BJ (cell line): Measurements from ENCODE around the gene TALDO1. TPM values are rescaled to one million over a fixed set of nuclear protein-coding genes. Genes with fewer than 3 reads are reported as not detected.

Experiments used
- CTCF ChIA-PET: fragments of 350-600 bp; formaldehyde crosslinking; extraction: SDS; loops from one replicate; lab custom pipeline; 2021; ENCODE audit warnings: antibody characterized with exemption, inconsistent platforms; lab: Yijun Ruan, JAX
- POLR2A ChIA-PET: fragments of 300-600 bp; sonication (Branson Sonifier 250); formaldehyde crosslinking; extraction: SDS; loops from one replicate; lab custom pipeline; 2021; ENCODE audit warnings: antibody characterized with exemption; lab: Charles Lee
- DNase-seq: peaks from one replicate; pipeline ENCODE4 v3.0.0-alpha.2; 2011; ENCODE audit warnings: low read depth
- H3K27me3 ChIP-seq: 2 replicates; pipeline ENCODE4 v1.6.0; 2011; ENCODE audit warnings: low read length; ENCODE audit not compliant: control insufficient read depth, insufficient read depth
- H3K36me3 ChIP-seq: 2 replicates; pipeline ENCODE4 v1.5.1; 2011; ENCODE audit warnings: low read length; ENCODE audit not compliant: control insufficient read depth, insufficient read depth
- H3K4me3 ChIP-seq: 2 replicates; pipeline ENCODE4 v1.5.1; 2011; ENCODE audit warnings: low read depth, mild to moderate bottlenecking, control low read depth, low read length
- CTCF ChIP-seq: IDR thresholded peaks from 2 replicates; pipeline ENCODE4 v1.5.1; 2011; ENCODE audit warnings: low read depth, mild to moderate bottlenecking, control low read depth, inconsistent platforms, low read length, moderate library complexity; ENCODE audit not compliant: insufficient read depth
- polyA plus RNA-seq: library from polyadenylated mRNA; depleted of rRNA; stranded (reverse); fragments of >200 nt; gene quantifications from 2 replicates; pipeline ENCODE4 v1.2.3, GENCODE V29; 2011

The TALDO1 gene
- polyA plus RNA-seq, 1 experiment: 278 TPM

- POLR2A ChIA-PET: interaction anchor here (0.5 kb wide), 1 partner anchor 82 kb away, joined by 4 read pairs; the partner anchor contains the start of gene RPLP2
- peaks cover 2% of the 10 kb centered on the region; the same call in 1 of the 2 replicates for H3K36me3 ChIP-seq
- CTCF ChIA-PET: interaction anchor here (0.9 to 6.9 kb wide), 25 partner anchors 8 to 172 kb away, joined by 3 to 43 read pairs (median 8); partner anchors contain the start of genes DEAF1, EPS8L2, TALDO1 and TMEM80
- no peak overlapping the region for H3K4me3 ChIP-seq
- no peak for TF ChIP-seq CTCF
- no peak for DNase-seq
- no peaks in the 10 kb centered on the region for H3K27me3 ChIP-seq
Observed at GRCh38 chr11:727281-727701, 20.0 kb upstream of the TALDO1 start.

- peaks cover 1% of the 10 kb centered on the region for H3K27me3 ChIP-seq
- CTCF ChIA-PET: interaction anchor here (0.9 to 6.9 kb wide), 30 partner anchors 9 to 173 kb away, joined by 3 to 43 read pairs (median 6); partner anchors contain the start of genes DEAF1, TALDO1 and TMEM80
- DNase-seq: peak; percentile 32
- peaks cover 2% of the 10 kb centered on the region; the same call in 1 of the 2 replicates for H3K36me3 ChIP-seq
- POLR2A ChIA-PET: interaction anchor here (0.5 kb wide), 1 partner anchor 33 kb away, joined by 7 read pairs; the partner anchor contains the start of gene TMEM80
- H3K4me3 ChIP-seq: no peak overlapping the region
- TF ChIP-seq CTCF: peak; percentile 100
Observed at GRCh38 chr11:727859-728748, 19.2 kb upstream of the TALDO1 start.

DNA sequence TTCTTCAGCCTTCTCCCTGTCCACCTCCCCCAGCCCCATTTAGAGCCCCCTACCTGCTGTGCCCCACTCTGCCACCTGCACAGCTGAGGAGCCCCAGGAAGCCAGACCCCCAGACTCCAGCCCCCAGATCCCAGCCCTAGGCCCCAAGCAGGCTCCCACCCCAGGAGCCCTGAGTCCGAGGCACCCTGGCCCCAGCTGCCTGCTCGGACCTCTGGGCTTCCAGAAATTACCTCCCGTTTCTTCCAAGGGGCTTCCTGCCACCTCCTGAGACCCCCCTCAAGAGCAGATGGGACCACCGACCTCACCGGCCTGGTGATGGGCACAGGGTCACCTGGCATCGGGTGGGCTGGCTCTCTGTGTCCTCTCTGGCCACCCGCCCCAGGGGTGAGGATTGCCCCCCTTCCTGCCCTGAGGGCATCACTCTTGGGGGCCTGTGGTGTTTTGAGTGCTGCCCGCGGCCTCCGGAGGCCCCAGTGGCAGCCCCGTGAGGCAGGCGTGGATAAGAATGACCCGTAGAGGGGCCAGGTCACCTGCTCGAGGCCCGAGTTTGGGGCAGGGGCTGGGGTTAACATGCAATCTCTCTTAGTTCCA is 18.3 kb upstream of the TALDO1 start:
- CTCF ChIA-PET: interaction anchor here (1.0 to 6.9 kb wide), 19 partner anchors 9 to 174 kb away, joined by 3 to 43 read pairs (median 9); partner anchors contain the start of genes DEAF1, TALDO1 and TMEM80
- Histone ChIP-seq H3K4me3 (no peak overlapping the region), H3K27me3 (peaks cover 1% of the 10 kb centered on the region), H3K36me3 (peaks cover 2% of the 10 kb centered on the region; the same call in 1 of the 2 replicates)
- POLR2A ChIA-PET: no interaction called here
- TF ChIP-seq CTCF: no peak
- DNase-seq: no peak

DNA sequence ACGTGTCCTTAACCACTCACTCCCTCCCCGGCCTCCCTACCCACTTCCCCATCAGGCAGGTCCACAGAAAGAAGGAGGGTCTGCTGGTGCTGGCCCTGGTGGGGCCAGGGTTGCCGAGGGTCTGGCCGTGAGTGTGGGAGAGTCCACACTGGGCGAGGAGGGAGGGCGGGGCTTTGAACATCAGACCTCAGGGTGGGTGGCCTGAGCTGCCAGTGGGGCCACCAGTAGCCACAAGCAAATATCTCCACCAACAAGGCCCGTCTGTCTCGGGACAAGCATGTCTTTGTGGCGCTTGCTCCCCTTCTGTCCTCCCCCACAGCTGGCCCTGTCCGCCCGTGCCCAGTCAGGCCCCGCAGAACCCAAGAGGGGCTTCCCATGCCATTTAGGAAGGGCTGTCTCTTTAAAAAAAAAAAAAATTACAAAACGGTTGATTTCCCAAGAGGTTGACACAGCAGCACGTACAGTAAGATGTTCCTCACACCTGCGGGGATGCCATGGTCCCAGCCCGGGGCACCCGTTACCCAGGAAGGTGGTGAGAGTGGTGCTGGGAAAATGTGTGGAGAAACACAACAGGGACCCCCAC is 17.7 kb upstream of the TALDO1 start:
- Histone ChIP-seq H3K36me3 (peaks cover under 1% of the 10 kb centered on the region; the same call in 1 of the 2 replicates), H3K4me3 (no peak overlapping the region), H3K27me3 (peaks cover 1% of the 10 kb centered on the region)
- POLR2A ChIA-PET: no interaction called here
- no peak for TF ChIP-seq CTCF
- no peak for DNase-seq
- CTCF ChIA-PET: interaction anchor here (5.2 to 6.9 kb wide), 2 partner anchors 33 to 68 kb away, joined by 40 to 43 read pairs; partner anchors contain the start of genes DEAF1 and TMEM80
